H9 (cell line): Measurements from ENCODE around the gene DCXR. TPM values are rescaled to one million over a fixed set of nuclear protein-coding genes. Genes with fewer than 3 reads are reported as not detected.

ENCODE experiments used
- DNase-seq: peaks from one replicate; pipeline ENCODE4 v3.0.0-alpha.2; 2017
- H2AFZ ChIP-seq: one replicate; pipeline ENCODE4 v1.6.1; 2013; ENCODE audit warnings: mild to moderate bottlenecking, low read length, control low read depth, moderate library complexity
- H2AK5ac ChIP-seq: 2 replicates; pipeline ENCODE4 v1.6.1; 2013; ENCODE audit warnings: low read length, control low read depth, mixed read lengths; ENCODE audit not compliant: insufficient read length
- H2BK120ac ChIP-seq: one replicate; pipeline ENCODE4 v1.6.1; 2013; ENCODE audit warnings: low read depth, mild to moderate bottlenecking, low read length, control low read depth, inconsistent platforms; ENCODE audit not compliant: poor library complexity, severe bottlenecking
- H2BK12ac ChIP-seq: 2 replicates; pipeline ENCODE4 v1.6.1; 2013; ENCODE audit warnings: low read length, control low read depth, mixed read lengths, low read depth; ENCODE audit not compliant: insufficient read length
- H2BK15ac ChIP-seq: 2 replicates; pipeline ENCODE4 v1.6.1; 2013; ENCODE audit warnings: low read depth, low read length, control low read depth
- H2BK20ac ChIP-seq: one replicate; pipeline ENCODE4 v1.6.1; 2013; ENCODE audit warnings: low read depth, mild to moderate bottlenecking, low read length, control low read depth, inconsistent platforms; ENCODE audit not compliant: poor library complexity, severe bottlenecking
- H2BK5ac ChIP-seq: 2 replicates; pipeline ENCODE4 v1.6.1; 2013; ENCODE audit warnings: low read length, control low read depth, mixed read lengths; ENCODE audit not compliant: insufficient read length
- H3K14ac ChIP-seq: 2 replicates; pipeline ENCODE4 v1.6.1; 2013; ENCODE audit warnings: low read length, control low read depth; ENCODE audit not compliant: insufficient read depth
- H3K18ac ChIP-seq: 2 replicates; pipeline ENCODE4 v1.6.1; 2013; ENCODE audit warnings: low read depth, mild to moderate bottlenecking, mixed read lengths, low read length, control low read depth; ENCODE audit not compliant: insufficient read length
- H3K23ac ChIP-seq: 2 replicates; pipeline ENCODE4 v1.6.1; 2013; ENCODE audit warnings: low read length, control low read depth, mixed read lengths, low read depth; ENCODE audit not compliant: insufficient read length
- H3K23me2 ChIP-seq: 2 replicates; pipeline ENCODE4 v1.6.1; 2013; ENCODE audit warnings: low read depth, mild to moderate bottlenecking, mixed read lengths, low read length, control low read depth; ENCODE audit not compliant: insufficient read length, poor library complexity, severe bottlenecking
- H3K27ac ChIP-seq: 2 replicates; pipeline ENCODE4 v1.5.1; 2013; ENCODE audit warnings: low read length, control low read depth, mixed read lengths, low read depth; ENCODE audit not compliant: insufficient read length
- H3K27me3 ChIP-seq: 2 replicates; pipeline ENCODE4 v1.6.1; 2013; ENCODE audit warnings: low read length, control low read depth, inconsistent platforms; ENCODE audit not compliant: insufficient read depth
- H3K4ac ChIP-seq: 2 replicates; pipeline ENCODE4 v1.6.1; 2013; ENCODE audit warnings: low read depth, mild to moderate bottlenecking, control low read depth, inconsistent platforms, low read length, moderate library complexity
- H3K4me1 ChIP-seq: 2 replicates; pipeline ENCODE4 v1.6.1; 2013; ENCODE audit warnings: low read length, control low read depth, inconsistent platforms; ENCODE audit not compliant: insufficient read depth
- H3K4me2 ChIP-seq: 2 replicates; pipeline ENCODE4 v1.6.1; 2013; ENCODE audit warnings: low read length, control low read depth, mixed read lengths; ENCODE audit not compliant: insufficient read length, insufficient read depth
- H3K56ac ChIP-seq: 2 replicates; pipeline ENCODE4 v1.6.1; 2013; ENCODE audit warnings: low read depth, mild to moderate bottlenecking, mixed read lengths, low read length, control low read depth; ENCODE audit not compliant: insufficient read length
- H3K79me1 ChIP-seq: 2 replicates; pipeline ENCODE4 v1.6.1; 2013; ENCODE audit warnings: low read depth, mild to moderate bottlenecking, moderate library complexity, low read length, control low read depth, inconsistent platforms; ENCODE audit not compliant: insufficient read depth, poor library complexity, severe bottlenecking
- H3K79me2 ChIP-seq: 2 replicates; pipeline ENCODE4 v1.6.1; 2013; ENCODE audit warnings: low read length, control low read depth, inconsistent platforms; ENCODE audit not compliant: insufficient read depth
- H3K9ac ChIP-seq: 2 replicates; pipeline ENCODE4 v1.6.1; 2013; ENCODE audit warnings: low read length, control low read depth, mixed read lengths; ENCODE audit not compliant: insufficient read length; ENCODE audit errors: extremely low read depth
- H3K9me3 ChIP-seq: one replicate; pipeline ENCODE4 v1.6.1; 2013; ENCODE audit warnings: low read depth, low read length, inconsistent platforms; ENCODE audit not compliant: control insufficient read depth
- H3T11ph ChIP-seq: one replicate; pipeline ENCODE4 v1.6.1; 2013; ENCODE audit warnings: mild to moderate bottlenecking, low read length, control low read depth, inconsistent platforms
- H4K20me1 ChIP-seq: one replicate; pipeline ENCODE4 v1.6.1; 2013; ENCODE audit not compliant: control insufficient read depth, insufficient read length, insufficient read depth
- H4K5ac ChIP-seq: 2 replicates; pipeline ENCODE4 v1.6.1; 2013; ENCODE audit warnings: low read depth, mild to moderate bottlenecking, mixed read lengths, low read length, control low read depth; ENCODE audit not compliant: insufficient read length
- H4K8ac ChIP-seq: replicated peaks from 2 replicates; pipeline ENCODE4 v1.6.1; 2013; ENCODE audit warnings: low read length, control low read depth, mixed read lengths, low read depth; ENCODE audit not compliant: insufficient read length
- H4K91ac ChIP-seq: 2 replicates; pipeline ENCODE4 v1.6.1; 2013; ENCODE audit warnings: low read depth, mild to moderate bottlenecking, moderate library complexity, mixed read lengths, low read length, control low read depth; ENCODE audit not compliant: insufficient read length
- H3K27ac Mint-ChIP-seq, 3 experiments: 2 replicates in 2 of 3; 3 replicates in 1 of 3; pipeline ENCODE4 v1.8.0; 2020 to 2021; ENCODE audit warnings: mixed read lengths in 3 of 3, mild to moderate bottlenecking in 1 of 3, moderate library complexity in 1 of 3
- H3K27me3 Mint-ChIP-seq: 2 replicates; pipeline ENCODE4 v1.8.0; 2021; ENCODE audit warnings: low read depth, mild to moderate bottlenecking, moderate library complexity, mixed read lengths
- H3K36me3 Mint-ChIP-seq, 3 experiments: 2 replicates in 2 of 3; 3 replicates in 1 of 3; pipeline ENCODE4 v1.8.0; 2020 to 2021; ENCODE audit warnings: low read depth in 3 of 3, mixed read lengths in 3 of 3; ENCODE audit not compliant: insufficient read depth in 1 of 3
- H3K4me1 Mint-ChIP-seq, 2 experiments: 2 replicates each; pipeline ENCODE4 v1.8.0; 2020; ENCODE audit warnings: mixed read lengths in 2 of 2
- H3K4me3 Mint-ChIP-seq, 2 experiments: 2 replicates in 1 of 2; 3 replicates in 1 of 2; pipeline ENCODE4 v1.8.0; 2020 to 2021; ENCODE audit warnings: mild to moderate bottlenecking in 2 of 2, mixed read lengths in 2 of 2, moderate library complexity in 1 of 2
- H3K9me3 Mint-ChIP-seq, 2 experiments: 2 replicates in 1 of 2; 3 replicates in 1 of 2; pipeline ENCODE4 v1.8.0; 2020; ENCODE audit warnings: mild to moderate bottlenecking in 2 of 2, mixed read lengths in 2 of 2, moderate library complexity in 1 of 2
- CTCF ChIP-seq: fragments of 200-600 bp; sonication (generic); conservative IDR thresholded peaks from 3 replicates; pipeline ENCODE4 v1.8.0; 2021; ENCODE audit warnings: antibody characterized with exemption, mild to moderate bottlenecking
- WGBS: extraction: QIAGEN DNeasy Blood & Tissue Kit; methylation state at CpG from one replicate; pipeline ENCODE4 v1.1.7; 2013; ENCODE audit warnings: missing lambda C conversion rate, low lambda C conversion rate, mixed read lengths; ENCODE audit not compliant: insufficient read length; ENCODE audit errors: extremely low coverage; 5-methylcytosine and 5-hydroxymethylcytosine counted together
- total RNA-seq: library from RNA; stranded (reverse); gene quantifications from 2 replicates; pipeline ENCODE4 v1.2.1, GENCODE V29; 2021

The DCXR gene
- total RNA-seq, 1 experiment from 2014 or later: 93.6 TPM

- no peak overlapping the region for H2BK120ac ChIP-seq
- TF ChIP-seq CTCF: no peak
- no peak for DNase-seq
- H3K79me1 ChIP-seq: no peaks in the 10 kb centered on the region
- H3K23ac ChIP-seq: no peak overlapping the region
- no CpG with 5 or more reads among the region's 21 CpGs for WGBS
- no peak overlapping the region for H3K18ac ChIP-seq
- no peaks in the 10 kb centered on the region for H3K79me2 ChIP-seq
- no peak overlapping the region for H2BK5ac ChIP-seq
- H3T11ph ChIP-seq: no peak overlapping the region
- H3K27ac ChIP-seq: no peak overlapping the region
- no peak overlapping the region for H2BK15ac ChIP-seq
- no peak overlapping the region for H2AFZ ChIP-seq
- H3K4me1 Mint-ChIP-seq: peaks cover 11 to 20% of the 10 kb centered on the region in 2 experiments; a peak in 3 of 4 replicates
- H4K91ac ChIP-seq: no peak overlapping the region
- H3K56ac ChIP-seq: no peak overlapping the region
- no peak overlapping the region for H2BK20ac ChIP-seq
- no peak overlapping the region for H3K4me2 ChIP-seq
- H3K9me3 ChIP-seq: no peaks in the 10 kb centered on the region
- no peaks in the 10 kb centered on the region for H3K23me2 ChIP-seq
- no peaks in the 10 kb centered on the region; the same call in 1 of the 2 replicates for H3K4me1 ChIP-seq
- H3K27me3 ChIP-seq: no peaks in the 10 kb centered on the region
- no peak overlapping the region for H4K5ac ChIP-seq
- H3K14ac ChIP-seq: no peak overlapping the region
- no peak overlapping the region; a peak in 1 of 5 replicates for H3K4me3 Mint-ChIP-seq
- H2AK5ac ChIP-seq: no peak overlapping the region
- no peak overlapping the region for H2BK12ac ChIP-seq
- H3K9ac ChIP-seq: no peak overlapping the region
- H3K9me3 Mint-ChIP-seq: no peaks in the 10 kb centered on the region; a peak in 1 of 5 replicates
- peaks cover 6 to 23% (median 21%) of the 10 kb centered on the region in 3 experiments; a peak in 6 of 7 replicates for H3K36me3 Mint-ChIP-seq
- H3K27ac Mint-ChIP-seq: peak overlapping the region in 1 of 3 experiments; percentile 83; a peak in 2 of 7 replicates
- no peaks in the 10 kb centered on the region; the same call in 1 of the 2 replicates for H3K27me3 Mint-ChIP-seq
- no peak overlapping the region for H4K8ac ChIP-seq
- no peak overlapping the region for H3K4ac ChIP-seq
- H4K20me1 ChIP-seq: no peaks in the 10 kb centered on the region
These were observed 9.4 kb upstream of the DCXR start for GRCh38 chr17:82046903-82047302.
